K562 treated with DMSO at 1 percent for 4 hours (cell line): Measurements from ENCODE around the gene OCLN. TPM values are rescaled to one million over a fixed set of nuclear protein-coding genes. Genes with fewer than 3 reads are reported as not detected.

Experiments
- total RNA-seq: library from RNA; unstranded; fragments of 300-600 nt; gene quantifications from 2 replicates; pipeline ENCODE4 v1.2.3, GENCODE V29; 2022; ENCODE audit not compliant: insufficient read depth

The OCLN gene
- total RNA-seq, result 0.21 TPM in 1 of 2 replicates, not detected in the other

GRCh38 chr5:69492391-69492922 is at the start of gene OCLN:
Gene OCLN (plus strand): TSS chr5:69492790. CDS start chr5:69504245, 11,455 bp downstream.

DNA sequence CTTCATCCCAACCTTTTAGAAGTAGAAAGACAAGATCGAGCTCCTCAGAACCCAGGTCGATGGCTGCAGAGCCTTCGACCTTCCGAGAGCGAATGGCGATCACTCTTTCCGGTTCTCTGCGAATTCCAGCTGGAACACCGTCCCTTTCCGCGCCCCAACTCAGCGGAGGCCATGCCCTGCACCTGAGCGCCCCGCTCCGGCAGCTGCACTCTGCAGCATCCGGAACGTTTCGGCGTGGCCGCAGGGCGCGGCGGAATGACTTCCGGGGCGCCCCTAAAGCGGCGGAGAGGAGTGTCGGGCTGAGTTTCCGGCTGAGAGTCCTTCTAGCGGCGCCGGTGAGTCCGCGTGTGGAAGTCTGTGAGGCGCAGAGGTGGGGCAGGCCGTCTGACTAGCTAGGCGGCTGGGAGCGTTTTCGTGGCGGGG is 67.3 kb downstream of the OCLN start, which contains the start of gene GTF2H2C:
TSS of gene GTF2H2C (plus strand) at position 284 of the 423 bp plus-strand sequence. CDS start 4,942 bp downstream, outside the sequence.

Other genes starting within 250 kb of the OCLN start
- 2.8 and 3.1 TPM in 2 replicates for gene CCDC125, start 160.0 kb upstream of the OCLN start, total RNA-seq
- 38.3 and 57.1 TPM in 2 replicates for gene AK6, start 123.3 kb upstream of the OCLN start, total RNA-seq
- gene TAF9, start 123.3 kb upstream of the OCLN start, total RNA-seq, result 128 and 137 TPM in 2 replicates
- gene RAD17, start 123.0 kb upstream of the OCLN start, total RNA-seq, result 18.1 and 31.1 TPM in 2 replicates
- 0.21 TPM in 1 of 2 replicates, not detected in the other for gene MARVELD2, start 77.7 kb upstream of the OCLN start, total RNA-seq
- 16.6 and 17.1 TPM in 2 replicates for gene GTF2H2C, start 67.4 kb downstream of the OCLN start, total RNA-seq